HepG2 (cell line): ENCODE measurements around the gene APRT. TPM values are rescaled to one million over a fixed set of nuclear protein-coding genes. Genes with fewer than 3 reads are reported as not detected.
A peak's percentile ranks its signal among the peaks of the same experiment; 100 is the strongest.

Experiments used
- ATF7 ChIP-seq, 2 experiments: fragments of 450-650 bp in 1 of 2; sonication (generic) in 1 of 2; formaldehyde crosslinking in 1 of 2; IDR thresholded peaks; 2 replicates each; pipeline versions ENCODE4 v1.4.0 to v1.6.1; 2016 to 2020; ENCODE audit warnings: antibody characterized with exemption in 1 of 2, mild to moderate bottlenecking in 1 of 2, missing genetic modification reagents in 1 of 2
- CHD4 ChIP-seq: fragments of 200-600 bp; sonication (generic); IDR thresholded peaks from 2 replicates; pipeline ENCODE4 v1.7.0; 2017; ENCODE audit warnings: mild to moderate bottlenecking, low read length, borderline replicate concordance
- GABPA ChIP-seq, 2 experiments: IDR thresholded peaks; 2 replicates each; pipeline ENCODE4 v1.6.1; 2011 to 2016; ENCODE audit warnings: low read depth in 2 of 2, low read length in 1 of 2, missing biosample characterization in 1 of 2, missing genetic modification characterization in 1 of 2
- HNF4G ChIP-seq, 2 experiments: sonication (generic) in 1 of 2; formaldehyde crosslinking in 1 of 2; IDR thresholded peaks; 2 replicates each; pipeline versions ENCODE4 v1.4.0 to v1.6.1; 2011 to 2020; ENCODE audit warnings: borderline replicate concordance in 2 of 2, low read depth in 2 of 2, mild to moderate bottlenecking in 2 of 2, low read length in 1 of 2, missing genetic modification reagents in 1 of 2, moderate library complexity in 1 of 2
- HNRNPLL ChIP-seq: fragments of 200-400 bp; formaldehyde crosslinking; IDR thresholded peaks from 2 replicates; pipeline ENCODE4 v1.6.1; 2017; ENCODE audit warnings: mild to moderate bottlenecking, low read depth, low read length; ENCODE audit not compliant: poor library complexity, severe bottlenecking
- HOXA5 ChIP-seq: sonication (generic); formaldehyde crosslinking; IDR thresholded peaks from 2 replicates; pipeline ENCODE4 v1.4.0; 2020; ENCODE audit warnings: missing genetic modification reagents
- JDP2 ChIP-seq: sonication (generic); formaldehyde crosslinking; IDR thresholded peaks from 2 replicates; pipeline ENCODE4 v1.8.1; 2022; ENCODE audit warnings: missing genetic modification reagents, borderline replicate concordance
- JUNB ChIP-seq: sonication (generic); formaldehyde crosslinking; IDR thresholded peaks from 2 replicates; pipeline ENCODE4 v1.8.0; 2022; ENCODE audit warnings: missing genetic modification reagents, mild to moderate bottlenecking, borderline replicate concordance
- MAZ ChIP-seq, 2 experiments: sonication (generic) in 1 of 2; formaldehyde crosslinking in 1 of 2; IDR thresholded peaks; 2 replicates each; pipeline versions ENCODE4 v1.5.0 to v1.6.1; 2012 to 2020; ENCODE audit warnings: low read depth in 2 of 2, mild to moderate bottlenecking in 2 of 2, borderline replicate concordance in 1 of 2, improper control_type of control experiment in 1 of 2, low read length in 1 of 2, missing genetic modification reagents in 1 of 2, moderate library complexity in 1 of 2
- MLX ChIP-seq: IDR thresholded peaks from 2 replicates; pipeline ENCODE4 v1.6.1; 2016
- MZF1 ChIP-seq: sonication (generic); formaldehyde crosslinking; IDR thresholded peaks from 2 replicates; pipeline ENCODE4 v1.8.1; 2023; ENCODE audit warnings: mild to moderate bottlenecking, missing genetic modification reagents, borderline replicate concordance
- NR1H2 ChIP-seq: sonication (generic); formaldehyde crosslinking; IDR thresholded peaks from 2 replicates; pipeline ENCODE4 v1.8.1; 2022; ENCODE audit warnings: low read depth, missing genetic modification reagents, borderline replicate concordance
- ONECUT2 ChIP-seq: sonication (generic); formaldehyde crosslinking; IDR thresholded peaks from 2 replicates; pipeline ENCODE4 v1.4.0; 2020; ENCODE audit warnings: missing genetic modification reagents
- PHF8 ChIP-seq: sonication (generic); formaldehyde crosslinking; IDR thresholded peaks from 2 replicates; pipeline ENCODE4 v1.5.0; 2020; ENCODE audit warnings: missing genetic modification reagents
- POLR2A ChIP-seq, 2 experiments: IDR thresholded peaks; 2 replicates each; pipeline ENCODE4 v1.6.1; 2011; ENCODE audit warnings: low read depth in 2 of 2, low read length in 2 of 2, mild to moderate bottlenecking in 1 of 2, moderate library complexity in 1 of 2; ENCODE audit not compliant: insufficient read depth in 1 of 2
- SMAD9 ChIP-seq: sonication (generic); formaldehyde crosslinking; IDR thresholded peaks from 2 replicates; pipeline ENCODE4 v1.5.1; 2020; ENCODE audit warnings: mild to moderate bottlenecking, missing genetic modification reagents
- ZBTB34 ChIP-seq: sonication (generic); formaldehyde crosslinking; IDR thresholded peaks from 2 replicates; pipeline ENCODE4 v1.8.0; 2022; ENCODE audit warnings: mild to moderate bottlenecking, missing genetic modification reagents
- ZNF484 ChIP-seq: sonication (generic); formaldehyde crosslinking; IDR thresholded peaks from 2 replicates; pipeline ENCODE4 v1.5.1; 2020; ENCODE audit warnings: mild to moderate bottlenecking, low read depth, missing genetic modification reagents, borderline replicate concordance
- ZNF569 ChIP-seq: sonication (generic); formaldehyde crosslinking; IDR thresholded peaks from 2 replicates; pipeline ENCODE4 v1.5.0; 2020; ENCODE audit warnings: mild to moderate bottlenecking, missing genetic modification reagents, moderate library complexity, borderline replicate concordance
- ZNF740 ChIP-seq: sonication (generic); formaldehyde crosslinking; IDR thresholded peaks from 2 replicates; pipeline ENCODE4 v1.4.0; 2020; ENCODE audit warnings: missing genetic modification reagents
- ZNF777 ChIP-seq: sonication (generic); formaldehyde crosslinking; IDR thresholded peaks from 2 replicates; pipeline ENCODE4 v1.4.0; 2020; ENCODE audit warnings: missing genetic modification reagents
- polyA plus RNA-seq, 8 experiments: library from polyadenylated mRNA; depleted of rRNA in 3 of 8; stranded (reverse) in 7 of 8; unstranded in 1 of 8; fragments of >200 nt; fragmentation: Illumina TruSeq in 4 of 8; extraction: Trizol in 4 of 8; gene quantifications; 2 replicates each; pipeline versions ENCODE4 v1.2.1 to v1.2.3, GENCODE V29; 2011 to 2016; ENCODE audit warnings: low read depth in 4 of 8, missing spikeins in 1 of 8, mixed read lengths in 1 of 8; ENCODE audit not compliant: insufficient read depth in 1 of 8
- total RNA-seq, 5 experiments: library from RNA; depleted of rRNA; stranded (reverse); fragments of >200 nt; fragmentation: Illumina TruSeq; extraction: Trizol; gene quantifications; 2 replicates each; pipeline ENCODE4 v1.2.3, GENCODE V29; 2016; ENCODE audit warnings: low read depth in 1 of 5
- TF ChIP-seq, protein P1 (sequence below), 2 experiments: IDR thresholded peaks; 2 replicates each; pipeline ENCODE4 v1.6.1; 2011 to 2012; ENCODE audit warnings: low read length in 2 of 2, borderline replicate concordance in 1 of 2, low read depth in 1 of 2, mild to moderate bottlenecking in 1 of 2, moderate library complexity in 1 of 2

APRT gene
- total and polyA plus RNA-seq, 2 of the 13 experiments (the other 11 are each of a cell fraction or from before 2014, with no cell fraction given), result 155 to 242 TPM

DNA sequence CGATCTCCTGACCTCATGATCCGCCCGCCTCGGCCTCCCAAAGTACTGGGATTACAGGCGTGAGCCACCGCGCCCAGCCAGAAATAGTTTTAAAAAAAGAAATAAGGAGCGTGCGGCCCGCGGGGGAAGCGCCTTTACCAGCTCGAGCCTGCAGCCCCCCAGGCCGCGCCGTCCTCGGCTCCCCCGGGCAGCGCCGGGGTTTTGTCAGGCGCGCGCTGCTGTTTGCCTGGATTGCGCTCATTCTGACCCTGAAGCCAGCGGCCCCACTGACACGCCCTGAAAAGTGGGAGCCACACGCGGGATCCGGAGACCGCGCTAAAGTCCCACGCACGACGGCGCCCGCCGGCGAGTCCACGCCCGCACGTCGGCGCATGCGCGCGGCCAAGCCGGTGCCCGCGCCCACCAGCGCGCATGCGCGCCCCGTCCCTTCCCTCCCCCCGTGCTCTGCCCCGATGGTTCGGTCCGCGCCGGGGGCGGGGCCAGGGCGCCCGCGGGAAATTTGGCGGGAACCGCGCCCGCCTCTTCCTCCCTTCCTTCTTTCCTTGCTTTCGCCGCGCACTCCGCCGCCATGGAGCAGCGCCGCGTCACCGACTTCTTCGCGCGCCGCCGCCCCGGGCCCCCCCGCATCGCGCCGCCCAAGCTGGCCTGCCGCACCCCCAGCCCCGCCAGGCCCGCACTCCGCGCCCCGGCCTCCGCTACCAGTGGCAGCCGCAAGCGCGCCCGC lies 8.3 kb downstream of the APRT start, which contains the start of gene CDT1 (continued):
- TF ChIP-seq GABPA (IDR thresholded peaks at IDR 0.05; ENCODE audit: low read depth, low read length) (no peak), GABPA (CRISPR knock-in tag; IDR thresholded peaks at IDR 0.05; ENCODE audit: low read depth) (no peak), NR1H2 (CRISPR knock-in tag) (no peak), JDP2 (CRISPR knock-in tag) (no peak), ZBTB34 (CRISPR knock-in tag) (no peak), HNF4G (IDR thresholded peaks at IDR 0.05; ENCODE audit: borderline replicate concordance, low read depth, low read length) (no peak), HNF4G (CRISPR knock-in tag; IDR thresholded peaks at IDR 0.05; ENCODE audit: borderline replicate concordance, low read depth) (no peak), ZNF569 (CRISPR knock-in tag) (0 out of 2 replicates have a peak, but pooled peaks have one; percentile 51), MZF1 (0 out of 2 replicates have a peak, but pooled peaks have one; percentile 67), PHF8 (CRISPR knock-in tag) (peak; percentile 90), ZNF777 (peak; percentile 92), CHD4 (no peak; the same call in 1 of the 2 replicates), HOXA5 (CRISPR knock-in tag) (peak; percentile 89), JUNB (no peak), MAZ (IDR thresholded peaks at IDR 0.05; ENCODE audit: borderline replicate concordance, low read depth, low read length) (0 out of 2 replicates have a peak, but pooled peaks have one; percentile 57), MAZ (CRISPR knock-in tag; IDR thresholded peaks at IDR 0.05; ENCODE audit: low read depth) (no peak), POLR2A (IDR thresholded peaks at IDR 0.05; ENCODE audit: insufficient read depth in 1 of 2, low read depth in 2 of 2, low read length in 2 of 2) (peak in 1 of 2 experiments; percentile 51; a peak in 2 of 4 replicates), MLX (CRISPR knock-in tag) (no peak), SMAD9 (no peak), ATF7 (IDR thresholded peaks at IDR 0.05) (no peak), ATF7 (CRISPR knock-in tag; IDR thresholded peaks at IDR 0.05) (0 out of 2 replicates have a peak, but pooled peaks have one; percentile 38), ZNF484 (CRISPR knock-in tag) (no peak), HNRNPLL (peak; percentile 28), ZNF740 (CRISPR knock-in tag) (no peak), ONECUT2 (CRISPR knock-in tag) (no peak)
- TF ChIP-seq, protein P1, sequence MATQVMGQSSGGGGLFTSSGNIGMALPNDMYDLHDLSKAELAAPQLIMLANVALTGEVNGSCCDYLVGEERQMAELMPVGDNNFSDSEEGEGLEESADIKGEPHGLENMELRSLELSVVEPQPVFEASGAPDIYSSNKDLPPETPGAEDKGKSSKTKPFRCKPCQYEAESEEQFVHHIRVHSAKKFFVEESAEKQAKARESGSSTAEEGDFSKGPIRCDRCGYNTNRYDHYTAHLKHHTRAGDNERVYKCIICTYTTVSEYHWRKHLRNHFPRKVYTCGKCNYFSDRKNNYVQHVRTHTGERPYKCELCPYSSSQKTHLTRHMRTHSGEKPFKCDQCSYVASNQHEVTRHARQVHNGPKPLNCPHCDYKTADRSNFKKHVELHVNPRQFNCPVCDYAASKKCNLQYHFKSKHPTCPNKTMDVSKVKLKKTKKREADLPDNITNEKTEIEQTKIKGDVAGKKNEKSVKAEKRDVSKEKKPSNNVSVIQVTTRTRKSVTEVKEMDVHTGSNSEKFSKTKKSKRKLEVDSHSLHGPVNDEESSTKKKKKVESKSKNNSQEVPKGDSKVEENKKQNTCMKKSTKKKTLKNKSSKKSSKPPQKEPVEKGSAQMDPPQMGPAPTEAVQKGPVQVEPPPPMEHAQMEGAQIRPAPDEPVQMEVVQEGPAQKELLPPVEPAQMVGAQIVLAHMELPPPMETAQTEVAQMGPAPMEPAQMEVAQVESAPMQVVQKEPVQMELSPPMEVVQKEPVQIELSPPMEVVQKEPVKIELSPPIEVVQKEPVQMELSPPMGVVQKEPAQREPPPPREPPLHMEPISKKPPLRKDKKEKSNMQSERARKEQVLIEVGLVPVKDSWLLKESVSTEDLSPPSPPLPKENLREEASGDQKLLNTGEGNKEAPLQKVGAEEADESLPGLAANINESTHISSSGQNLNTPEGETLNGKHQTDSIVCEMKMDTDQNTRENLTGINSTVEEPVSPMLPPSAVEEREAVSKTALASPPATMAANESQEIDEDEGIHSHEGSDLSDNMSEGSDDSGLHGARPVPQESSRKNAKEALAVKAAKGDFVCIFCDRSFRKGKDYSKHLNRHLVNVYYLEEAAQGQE (IDR thresholded peaks at IDR 0.05; ENCODE audit: borderline replicate concordance in 1 of 2, low read depth in 1 of 2, low read length in 2 of 2), result peak in 1 of 2 experiments; percentile 35; a peak in 1 of 4 replicates
